ENCODE measurements around the gene TLX2. TPM values are rescaled to one million over a fixed set of nuclear protein-coding genes. Genes with fewer than 3 reads are reported as not detected.

The TLX2 gene
- total RNA-seq, 1 experiment from 2014 or later, result not detected

DNA sequence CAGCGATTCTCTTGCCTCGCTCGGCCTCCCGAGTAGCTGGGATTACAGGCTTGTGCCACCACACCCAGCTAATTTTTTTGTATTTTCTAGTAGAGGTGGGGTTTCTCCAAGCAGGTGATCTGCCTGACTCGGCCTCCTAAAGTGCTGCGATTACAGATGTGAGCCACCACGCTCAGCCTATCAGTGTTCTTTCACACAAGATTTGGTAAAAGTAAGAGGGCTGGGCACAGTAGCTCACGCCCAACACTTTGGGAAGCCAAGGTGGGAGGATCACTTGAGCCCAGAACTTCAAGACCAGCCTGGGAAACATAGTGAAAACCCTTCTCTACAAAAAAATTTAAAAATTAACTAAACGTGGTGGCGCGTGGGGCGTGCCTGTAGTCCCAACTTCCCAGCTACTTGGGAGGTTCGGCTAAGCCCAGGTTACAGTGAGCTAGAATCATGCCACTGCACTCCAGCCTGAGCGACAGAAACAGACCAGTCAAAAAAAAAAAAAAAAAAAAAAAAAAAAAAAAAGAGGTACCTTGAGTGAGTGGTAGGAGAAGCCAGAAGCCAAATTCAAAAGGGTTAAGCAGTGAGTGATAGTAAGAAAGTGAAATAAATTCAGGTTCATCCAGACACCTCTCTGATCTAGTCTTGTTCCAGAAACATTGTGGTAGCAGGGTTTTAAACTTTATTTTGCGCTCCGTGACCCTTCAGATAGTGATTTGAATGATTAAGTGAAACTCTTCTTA, 42.8 kb upstream of the TLX2 start:
- ATAC-seq, result no peak
- no TSS peak for BruUV-seq (replicated peaks)

GRCh38 chr2:74472086-74472944, 41.9 kb upstream of the TLX2 start, which contains the start of gene MRPL53:
TSS of gene MRPL53 (minus strand) at chr2:74472680. CDS start at chr2:74472660, 20 bp downstream.
- H3K27me3 ChIP-seq (ENCODE audit: control insufficient read depth, insufficient read depth, low read length), result no peaks in the 10 kb centered on the region
- DNase-seq (ENCODE audit: low read depth, low spot score) (peak; percentile 80), ATAC-seq (peak; percentile 95)
- ChIA-PET CTCF (interaction anchor here (1.5 kb wide), 1 partner anchor 11 kb away, joined by 6 read pairs; the partner anchor contains the start of genes CCDC142 and TTC31), POLR2A (no interaction called here)
- H3K9me3 ChIP-seq (ENCODE audit: control insufficient read depth, insufficient read depth, low read depth, low read length), result no peaks in the 10 kb centered on the region
- peak within 1 kb of the TSS; percentile 70 to 86 for H3K4me3 ChIP-seq (ENCODE audit: low read depth in 2 of 2, low read length in 2 of 2)
- in situ Hi-C loops (cut with HindIII; ENCODE audit: low pct_unique_long_range_greater_than_20kb, low sequenced_read_pairs), result no loop called here
- BruUV-seq (replicated peaks), result TSS peak; percentile 98
- H3K36me3 ChIP-seq (ENCODE audit: control insufficient read depth, insufficient read depth, low read length), result peaks cover 3% of the 10 kb centered on the region; the same call in 1 of the 2 replicates
- peak within 1 kb of the TSS; percentile 95 for H3K27ac ChIP-seq (ENCODE audit: low read length)
- H3K4me1 ChIP-seq (ENCODE audit: control insufficient read depth, insufficient read depth, low read length), result peaks cover under 1% of the 10 kb centered on the region; the same call in 1 of the 2 replicates
- intact Hi-C loops (cut with micrococcal nuclease; ENCODE audit: unreplicated experiment), result no loop called here
- TF ChIP-seq, protein P1, sequence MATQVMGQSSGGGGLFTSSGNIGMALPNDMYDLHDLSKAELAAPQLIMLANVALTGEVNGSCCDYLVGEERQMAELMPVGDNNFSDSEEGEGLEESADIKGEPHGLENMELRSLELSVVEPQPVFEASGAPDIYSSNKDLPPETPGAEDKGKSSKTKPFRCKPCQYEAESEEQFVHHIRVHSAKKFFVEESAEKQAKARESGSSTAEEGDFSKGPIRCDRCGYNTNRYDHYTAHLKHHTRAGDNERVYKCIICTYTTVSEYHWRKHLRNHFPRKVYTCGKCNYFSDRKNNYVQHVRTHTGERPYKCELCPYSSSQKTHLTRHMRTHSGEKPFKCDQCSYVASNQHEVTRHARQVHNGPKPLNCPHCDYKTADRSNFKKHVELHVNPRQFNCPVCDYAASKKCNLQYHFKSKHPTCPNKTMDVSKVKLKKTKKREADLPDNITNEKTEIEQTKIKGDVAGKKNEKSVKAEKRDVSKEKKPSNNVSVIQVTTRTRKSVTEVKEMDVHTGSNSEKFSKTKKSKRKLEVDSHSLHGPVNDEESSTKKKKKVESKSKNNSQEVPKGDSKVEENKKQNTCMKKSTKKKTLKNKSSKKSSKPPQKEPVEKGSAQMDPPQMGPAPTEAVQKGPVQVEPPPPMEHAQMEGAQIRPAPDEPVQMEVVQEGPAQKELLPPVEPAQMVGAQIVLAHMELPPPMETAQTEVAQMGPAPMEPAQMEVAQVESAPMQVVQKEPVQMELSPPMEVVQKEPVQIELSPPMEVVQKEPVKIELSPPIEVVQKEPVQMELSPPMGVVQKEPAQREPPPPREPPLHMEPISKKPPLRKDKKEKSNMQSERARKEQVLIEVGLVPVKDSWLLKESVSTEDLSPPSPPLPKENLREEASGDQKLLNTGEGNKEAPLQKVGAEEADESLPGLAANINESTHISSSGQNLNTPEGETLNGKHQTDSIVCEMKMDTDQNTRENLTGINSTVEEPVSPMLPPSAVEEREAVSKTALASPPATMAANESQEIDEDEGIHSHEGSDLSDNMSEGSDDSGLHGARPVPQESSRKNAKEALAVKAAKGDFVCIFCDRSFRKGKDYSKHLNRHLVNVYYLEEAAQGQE (IDR thresholded peaks at IDR 0.05; ENCODE audit: insufficient read depth in 1 of 2, low read depth in 2 of 2, low read length in 1 of 2), result 0 out of 4 replicates have a peak, but pooled peaks of 1 of the 2 experiments have one; percentile 45
- 0 out of 2 replicates have a peak, but pooled peaks have one; percentile 55 for TF ChIP-seq SIN3A (IDR thresholded peaks at IDR 0.05; ENCODE audit: borderline replicate concordance, insufficient read depth, low read depth, low read length)
- TF ChIP-seq TCF7L2 (IDR thresholded peaks at IDR 0.05; ENCODE audit: low read depth, low read length), result no peak
- no peak for TF ChIP-seq CTCF (IDR thresholded peaks at IDR 0.05)

More for the DNA sequence above, 42.8 kb upstream of the TLX2 start:
- H3K9me3 ChIP-seq (ENCODE audit: control insufficient read depth, insufficient read depth, low read depth, low read length), result no peaks in the 10 kb centered on the region
- H3K4me3 ChIP-seq (ENCODE audit: low read depth in 2 of 2, low read length in 2 of 2), result peak overlapping the region; percentile 70 to 86
- DNase-seq (ENCODE audit: low read depth, low spot score), result no peak
- ChIA-PET POLR2A (interaction anchor here (0.6 to 0.7 kb wide), 4 partner anchors 13 to 265 kb away, joined by 4 to 9 read pairs (median 6); partner anchors contain the start of gene WBP1), CTCF (no interaction called here)
- no peaks in the 10 kb centered on the region for H3K27me3 ChIP-seq (ENCODE audit: control insufficient read depth, insufficient read depth, low read length)
- in situ Hi-C loops (cut with HindIII; ENCODE audit: low pct_unique_long_range_greater_than_20kb, low sequenced_read_pairs), result no loop called here
- H3K27ac ChIP-seq (ENCODE audit: low read length), result peak overlapping the region; percentile 95
- TF ChIP-seq CTCF (IDR thresholded peaks at IDR 0.05), result no peak
- TF ChIP-seq, protein P1 (IDR thresholded peaks at IDR 0.05; ENCODE audit: insufficient read depth in 1 of 2, low read depth in 2 of 2, low read length in 1 of 2), result no peak
- TF ChIP-seq SIN3A (IDR thresholded peaks at IDR 0.05; ENCODE audit: borderline replicate concordance, insufficient read depth, low read depth, low read length), result no peak
- TF ChIP-seq TCF7L2 (IDR thresholded peaks at IDR 0.05; ENCODE audit: low read depth, low read length), result no peak
- no peak for TF ChIP-seq POLR2AphosphoS5 (IDR thresholded peaks at IDR 0.05; ENCODE audit: low read depth, low read length)
- peaks cover 3% of the 10 kb centered on the region; the same call in 1 of the 2 replicates for H3K36me3 ChIP-seq (ENCODE audit: control insufficient read depth, insufficient read depth, low read length)
- H3K4me1 ChIP-seq (ENCODE audit: control insufficient read depth, insufficient read depth, low read length), result peaks cover 2% of the 10 kb centered on the region; the same call in 1 of the 2 replicates
- intact Hi-C loops (cut with micrococcal nuclease; ENCODE audit: unreplicated experiment), result no loop called here

All from Panc1 (cell line).